ENCODE data around the gene FOXJ2. TPM values are rescaled to one million over a fixed set of nuclear protein-coding genes. Genes with fewer than 3 reads are reported as not detected.
"Not testable (repeated sequence)": the region's sequence is repeated elsewhere in the genome, so short reads cannot be mapped to it uniquely, and the experiment has no call there.

Gene FOXJ2
- polyA plus RNA-seq, 10 donors, result 18.5 to 23.7 (median 19.7) TPM

DNA sequence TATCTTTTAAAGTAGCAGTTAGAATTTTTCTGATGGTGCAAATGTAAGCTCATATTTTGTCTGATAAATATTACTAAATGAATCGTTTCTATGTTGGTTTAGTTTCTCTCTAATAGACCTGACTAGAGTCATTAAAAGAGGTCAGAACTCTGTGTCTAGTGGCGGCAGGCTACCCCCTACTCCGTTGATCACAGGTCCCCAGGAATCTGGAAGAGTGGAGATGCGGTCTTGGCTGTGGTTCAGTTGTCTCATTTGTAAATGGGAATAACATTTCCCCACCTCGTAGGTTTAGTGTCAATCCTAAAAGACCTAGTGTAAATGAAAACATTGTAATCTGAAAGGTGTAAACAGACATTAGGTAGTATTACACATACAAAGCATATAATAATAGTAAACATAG is 4.7 kb upstream of the FOXJ2 start:
- DNase-seq, result no peak

DNA sequence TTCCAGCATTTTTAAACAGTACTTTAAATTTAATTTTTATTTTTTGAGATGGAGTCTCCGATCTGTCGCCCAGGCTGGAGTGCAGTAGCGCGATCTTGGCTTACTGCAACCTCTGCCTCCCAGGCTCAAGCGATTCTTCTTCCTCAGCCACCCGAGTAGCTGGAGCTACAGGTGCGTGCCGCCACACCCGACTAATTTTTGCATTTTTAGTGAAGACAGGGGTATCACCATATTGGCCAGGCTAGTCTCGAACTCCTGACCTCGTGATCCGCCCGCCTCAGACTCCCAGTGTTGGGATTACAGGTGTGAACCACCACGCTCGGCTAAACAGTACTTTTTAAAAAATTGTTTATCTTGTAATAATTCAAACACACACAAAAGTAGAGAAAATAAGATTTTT is 4.2 kb upstream of the FOXJ2 start:
- DNase-seq, result no peak

DNA sequence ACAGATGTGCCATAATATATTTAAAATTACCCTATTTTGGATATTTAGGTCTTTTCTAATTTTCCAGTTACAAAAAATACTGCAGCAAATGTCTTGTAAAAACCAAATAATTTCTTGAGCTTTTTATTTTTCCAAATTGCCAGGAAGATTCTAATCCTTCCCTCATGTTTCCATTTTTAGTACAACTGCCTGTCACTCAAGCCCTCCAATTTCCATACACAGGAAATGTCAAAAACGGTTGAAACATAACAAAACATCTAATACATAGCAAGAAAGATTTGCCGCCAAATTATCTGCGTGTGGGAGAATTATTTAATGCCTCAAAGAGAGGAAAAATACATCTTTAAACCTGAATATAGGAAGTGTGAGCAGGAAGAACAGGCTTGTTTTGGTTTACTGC is 2.3 kb upstream of the FOXJ2 start:
- no peak for DNase-seq

DNA sequence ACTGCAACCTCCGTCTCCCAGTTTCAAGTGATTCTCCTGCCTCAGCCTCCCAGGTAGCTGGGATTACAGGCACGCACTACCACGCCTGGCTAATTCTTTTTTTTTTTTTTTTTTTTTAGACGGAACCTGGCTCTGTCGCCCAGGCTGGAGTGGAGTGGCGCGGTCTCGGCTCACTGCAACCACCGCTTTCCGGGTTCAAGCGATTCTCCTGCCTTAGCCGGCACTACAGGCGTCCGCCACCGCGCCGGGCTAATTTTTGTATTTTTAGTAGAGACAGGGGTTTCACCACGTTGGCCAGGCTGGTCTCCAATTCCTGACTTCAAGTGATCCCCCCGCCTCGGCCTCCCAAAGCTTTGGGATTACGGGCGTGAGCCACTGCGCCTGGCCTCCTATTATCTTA is 1.5 kb upstream of the FOXJ2 start:
- not testable (repeated sequence) for DNase-seq

DNA sequence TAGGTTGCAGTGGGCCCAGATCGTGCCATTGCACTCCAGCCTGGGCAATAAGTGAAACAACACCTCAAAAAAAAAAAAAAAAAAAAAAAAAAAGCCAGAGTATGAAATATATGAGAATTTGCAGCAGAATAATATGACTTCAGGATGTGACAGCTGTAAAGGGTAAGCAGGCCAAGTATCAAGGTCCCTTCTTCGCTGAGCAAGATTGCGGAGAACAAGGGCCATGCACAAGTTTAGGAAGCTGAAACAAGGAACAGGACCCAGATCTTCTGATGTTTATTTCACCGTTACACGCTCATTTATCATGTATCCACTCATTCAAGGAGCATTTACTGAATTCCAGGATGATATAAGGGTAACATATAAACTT is 659 bp upstream of the FOXJ2 start:
- DNase-seq, result no peak

DNA sequence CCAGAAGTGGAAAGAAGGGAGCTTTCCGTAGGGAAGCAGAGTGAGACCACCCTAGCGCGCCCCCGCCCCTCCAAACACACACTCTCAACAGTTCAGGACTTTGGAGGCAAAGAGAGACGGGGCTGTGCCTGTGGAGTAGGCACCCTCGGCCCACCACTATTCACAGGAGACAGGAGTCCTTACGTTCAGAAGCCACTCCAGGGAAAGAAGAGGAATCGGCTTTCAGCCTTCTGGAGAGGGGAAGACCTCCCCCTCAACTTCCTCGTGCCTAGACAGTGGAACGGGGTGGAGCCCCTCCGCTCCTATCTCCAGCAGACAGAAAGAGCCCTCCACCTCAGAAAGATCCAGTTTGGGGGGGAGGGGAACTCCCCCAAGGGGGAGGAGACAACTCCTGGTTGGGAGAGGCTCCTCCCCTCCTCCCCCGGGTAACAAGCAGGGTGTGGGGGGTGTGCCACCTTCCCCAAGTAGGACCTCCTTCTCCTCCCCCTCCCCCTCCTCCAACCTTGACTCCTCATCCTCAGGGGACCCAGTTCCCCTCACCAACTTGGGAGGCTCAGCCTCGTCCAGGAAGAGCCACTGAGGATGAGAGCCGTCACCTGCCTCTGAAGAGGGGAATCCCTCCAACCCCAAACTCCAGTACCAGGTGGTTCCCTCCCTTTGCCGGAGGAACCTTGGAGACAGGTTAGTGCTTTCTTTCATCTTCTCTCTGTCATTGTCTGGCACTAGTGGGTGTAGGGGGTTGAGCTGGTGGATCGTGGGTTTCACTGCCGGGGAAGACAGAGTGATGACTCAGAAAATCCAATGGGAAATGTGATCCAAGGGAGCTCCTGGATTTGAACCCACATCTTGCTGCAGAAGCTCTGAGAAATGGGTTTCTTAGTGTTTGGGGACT is 883 bp downstream of the FOXJ2 start:
- peak; percentile 54 to 82 (median 66) for DNase-seq

DNA sequence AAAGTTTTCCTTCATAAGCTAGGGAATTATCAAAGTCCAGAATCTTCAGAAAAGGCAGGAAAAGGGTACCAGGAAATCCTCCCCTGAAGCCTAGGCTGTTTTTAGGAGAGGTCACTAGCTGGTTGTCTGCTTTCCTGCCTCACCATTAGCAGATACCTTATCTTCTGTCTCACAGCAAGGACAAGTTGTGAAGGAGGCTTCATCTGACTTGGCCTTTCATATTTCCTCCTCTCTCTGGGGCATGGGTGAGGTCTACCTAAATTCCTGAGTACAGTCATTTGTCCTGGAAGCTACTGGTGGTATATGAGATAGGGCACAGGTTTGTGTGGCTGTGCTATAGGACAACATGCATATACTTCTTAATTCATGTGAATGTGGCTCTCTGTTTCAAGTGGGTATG is 2.3 kb downstream of the FOXJ2 start:
- no peak for DNase-seq

DNA sequence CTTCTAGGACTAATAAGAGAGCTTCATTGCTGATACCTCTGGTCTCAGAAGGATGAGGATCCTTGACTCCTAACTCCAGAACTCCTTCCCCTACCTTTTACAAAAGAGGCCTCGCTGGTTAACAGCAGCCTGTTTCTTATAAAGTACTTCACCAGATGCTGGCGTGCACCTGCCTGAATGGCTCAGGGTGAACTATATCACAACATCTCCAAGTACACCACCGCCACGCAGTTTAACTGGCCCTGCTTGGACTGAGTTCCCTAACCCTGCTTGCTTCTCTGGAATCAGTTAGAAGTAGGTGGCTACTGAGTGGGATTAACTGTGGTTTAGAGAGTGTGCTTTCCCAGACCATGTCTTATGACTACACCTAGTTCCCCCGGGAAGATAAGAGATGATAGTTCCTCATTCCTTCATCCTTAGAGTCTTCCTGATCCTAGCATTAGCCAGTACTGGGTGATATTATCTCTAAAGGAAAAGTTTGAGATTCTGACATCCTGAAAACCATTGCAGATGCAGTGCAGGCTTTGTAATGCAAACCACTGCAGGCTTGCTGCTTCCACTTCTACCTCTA is 3.0 kb downstream of the FOXJ2 start:
- DNase-seq, result no peak

DNA sequence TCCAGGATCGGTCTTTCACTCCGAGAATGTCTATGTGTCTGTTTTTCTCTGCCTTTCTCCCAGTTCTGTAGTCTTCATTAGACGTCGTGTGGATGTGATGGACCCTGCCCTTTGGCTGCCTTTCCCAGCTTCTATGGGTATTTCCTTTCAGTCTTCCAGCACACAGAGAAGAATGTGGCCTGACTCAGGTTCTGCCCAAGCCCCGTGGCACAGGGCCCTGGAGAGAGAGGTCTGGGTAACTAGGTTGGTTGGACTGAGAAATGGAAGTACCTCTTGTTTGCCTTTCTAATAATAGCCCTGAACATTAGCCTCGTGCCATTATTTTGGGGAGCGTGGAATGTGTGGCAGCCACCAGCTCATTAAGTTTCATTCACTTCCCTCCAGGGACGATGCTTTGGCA is 3.8 kb downstream of the FOXJ2 start:
- DNase-seq, result no peak

DNA sequence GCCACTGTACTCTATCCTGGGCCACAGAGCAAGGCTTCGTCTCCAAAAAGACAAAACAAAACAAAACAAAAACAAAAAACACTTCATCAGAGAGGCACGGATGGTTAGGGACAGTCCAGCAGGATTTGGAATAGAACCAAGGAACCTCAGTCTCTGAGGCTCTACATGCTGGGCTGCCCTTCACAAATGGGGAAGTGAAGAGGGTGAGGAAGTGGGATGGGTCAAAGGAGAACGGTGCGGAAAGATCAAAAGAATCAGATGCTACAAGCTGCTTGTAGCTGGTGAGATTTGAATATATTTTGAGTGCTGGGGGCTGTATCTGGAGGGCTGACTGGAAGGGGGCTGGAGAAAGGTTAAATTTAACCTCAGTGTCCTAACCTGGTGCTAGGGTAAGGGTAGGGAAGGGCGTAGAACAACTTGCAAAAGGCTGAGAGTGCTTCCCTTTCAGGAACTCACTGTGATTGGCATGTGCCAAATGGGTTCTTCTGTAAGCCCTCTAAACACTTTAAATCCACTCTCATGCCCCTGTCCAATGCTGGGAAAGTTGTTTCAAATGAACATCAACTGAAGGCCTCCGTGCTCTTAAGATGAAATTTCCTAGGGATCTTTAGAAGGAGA is 4.6 kb downstream of the FOXJ2 start:
- no peak for DNase-seq

DNA sequence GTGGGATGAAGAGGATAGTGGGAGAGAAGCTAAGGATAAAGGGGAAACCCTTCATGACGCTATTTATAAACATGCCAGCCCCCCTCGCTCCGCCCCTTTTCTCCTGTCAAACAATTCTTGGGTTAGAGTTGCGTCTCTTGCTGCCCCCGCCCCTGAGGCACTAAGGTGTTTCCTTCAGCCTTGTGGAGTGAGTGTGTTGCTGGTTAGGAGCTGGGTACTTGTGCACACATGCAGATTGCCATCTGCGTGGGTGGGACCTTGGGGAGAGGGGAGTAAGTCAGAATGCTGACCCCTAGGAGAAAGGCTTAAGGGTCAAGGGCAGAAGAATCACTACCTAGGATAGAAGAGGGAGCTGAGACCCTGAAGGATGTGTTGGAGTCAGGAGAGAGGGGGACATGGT is 5.4 kb downstream of the FOXJ2 start:
- DNase-seq, result no peak

DNA sequence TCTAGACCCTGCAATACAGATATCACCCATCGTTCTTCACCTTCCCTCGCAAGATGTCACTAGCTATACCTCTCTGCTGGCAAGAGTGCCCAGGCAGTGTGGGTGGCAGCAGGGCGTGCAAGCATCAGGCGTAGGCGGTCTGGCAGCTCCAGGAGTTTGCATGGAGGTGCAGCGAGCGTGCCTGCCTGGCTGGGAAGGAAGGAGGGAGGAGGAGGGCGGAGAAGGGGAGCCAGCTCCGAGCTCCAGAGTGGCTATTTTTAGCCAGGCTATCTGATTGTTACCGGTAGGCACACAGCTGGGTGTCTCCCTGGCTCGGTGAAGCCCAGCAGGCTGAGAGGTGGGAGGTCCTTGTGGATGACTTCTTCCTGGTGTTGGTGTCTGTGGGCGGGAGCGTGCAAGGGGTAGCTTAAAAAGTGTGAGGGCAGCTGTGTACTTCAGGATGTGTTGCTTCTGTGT is 6.2 kb downstream of the FOXJ2 start:
- DNase-seq, result peak; percentile 29 to 43 (median 36)

DNA sequence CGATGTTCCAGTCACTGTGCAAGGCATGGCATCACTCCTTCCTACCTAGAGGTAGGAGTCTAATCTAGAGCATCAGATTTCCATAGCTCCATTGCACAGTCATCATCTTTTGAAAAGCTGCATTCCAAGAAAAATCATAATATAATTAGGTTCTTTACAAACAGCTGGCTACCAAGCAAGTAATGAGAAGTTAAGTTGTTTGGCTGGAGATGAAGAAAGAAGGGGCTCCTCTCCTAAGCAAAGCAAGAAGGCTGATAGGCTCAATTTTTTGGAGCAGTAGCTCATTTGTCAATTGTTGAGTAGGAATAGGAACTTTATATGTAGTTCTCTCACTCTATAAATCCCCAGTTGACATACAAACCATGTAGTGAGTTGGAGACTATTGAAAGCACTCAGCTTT is 8.3 kb downstream of the FOXJ2 start:
- DNase-seq, result no peak

DNA sequence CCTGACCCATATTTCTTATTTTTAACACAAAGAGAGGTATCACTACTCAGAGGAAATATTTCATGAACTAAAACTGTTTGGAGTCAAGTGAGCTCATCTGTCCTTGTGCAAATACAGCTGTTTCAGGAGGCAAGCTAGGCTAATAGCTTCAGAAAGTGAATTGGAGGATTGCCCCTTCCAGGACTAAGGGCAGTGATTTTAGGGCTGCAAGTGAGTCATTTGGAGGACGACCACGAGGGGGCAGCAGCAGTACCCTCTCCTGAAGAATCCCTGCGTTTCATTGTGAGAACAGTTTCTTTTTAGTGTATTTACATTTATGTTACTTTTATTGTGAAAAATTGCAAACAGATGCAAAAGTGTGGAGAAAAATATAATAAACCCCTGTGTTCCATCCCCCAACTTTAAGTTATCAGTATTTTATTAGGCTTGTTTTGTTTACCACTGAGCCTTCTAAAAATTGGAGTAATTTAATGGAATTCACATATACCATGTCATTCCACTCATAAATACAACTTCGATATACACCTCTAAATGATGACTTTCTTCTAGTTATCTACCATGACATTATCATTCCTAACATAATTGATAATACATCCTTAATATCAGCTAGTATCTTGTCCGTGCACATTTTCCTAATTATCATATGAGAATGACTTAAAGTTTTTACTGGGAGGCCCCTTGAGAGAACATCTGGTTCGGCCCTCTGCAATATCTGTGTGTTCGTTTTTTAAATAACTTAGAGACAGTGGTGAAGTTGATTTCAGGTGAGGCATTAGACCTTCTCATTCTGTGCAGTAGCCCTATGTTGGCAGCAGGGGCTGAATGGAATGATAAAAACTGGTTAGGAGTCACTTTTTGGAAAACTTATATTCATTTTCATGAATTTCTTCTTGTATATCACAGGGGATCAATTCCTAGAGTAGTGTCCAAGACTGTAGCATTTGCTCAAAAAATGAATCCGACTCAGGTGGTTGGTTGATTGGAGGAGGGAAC is 13.7 kb downstream of the FOXJ2 start:
- DNase-seq, result peak; percentile 61 to 86 (median 78)

DNA sequence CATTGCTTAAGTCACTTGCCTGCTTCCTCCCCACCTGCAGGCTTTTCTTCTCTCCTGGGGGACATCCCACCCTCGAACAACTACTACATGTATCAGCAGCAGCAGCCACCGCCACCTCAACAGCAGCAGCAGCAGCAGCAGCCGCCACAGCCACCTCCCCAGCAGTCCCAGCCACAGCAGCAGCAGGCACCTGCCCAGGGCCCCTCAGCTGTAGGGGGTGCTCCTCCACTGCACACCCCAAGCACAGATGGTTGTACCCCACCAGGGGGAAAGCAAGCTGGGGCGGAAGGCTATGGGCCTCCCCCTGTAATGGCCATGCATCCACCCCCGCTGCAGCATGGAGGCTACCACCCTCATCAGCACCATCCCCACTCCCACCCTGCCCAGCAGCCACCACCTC is 15.3 kb downstream of the FOXJ2 start:
- no peak for DNase-seq

DNA sequence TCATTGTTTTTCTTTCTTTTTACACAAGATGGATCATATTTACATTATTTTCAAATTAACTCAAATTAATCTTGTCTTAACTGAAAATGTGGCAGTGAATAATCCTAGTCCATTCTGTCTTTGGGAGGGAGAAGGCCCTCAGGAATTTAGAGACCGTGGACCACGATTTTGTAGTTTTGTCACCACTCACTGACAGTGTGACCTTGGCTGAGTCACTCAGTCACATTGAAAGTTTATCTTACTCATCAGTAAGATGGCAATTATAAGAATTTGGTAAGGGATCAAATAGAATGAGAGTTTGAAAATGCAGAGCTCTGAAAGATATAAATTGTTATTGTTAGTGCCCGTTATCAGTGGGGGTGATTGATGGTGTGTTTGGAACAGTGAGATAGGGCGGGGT is 16.4 kb downstream of the FOXJ2 start:
- no peak for DNase-seq

DNA sequence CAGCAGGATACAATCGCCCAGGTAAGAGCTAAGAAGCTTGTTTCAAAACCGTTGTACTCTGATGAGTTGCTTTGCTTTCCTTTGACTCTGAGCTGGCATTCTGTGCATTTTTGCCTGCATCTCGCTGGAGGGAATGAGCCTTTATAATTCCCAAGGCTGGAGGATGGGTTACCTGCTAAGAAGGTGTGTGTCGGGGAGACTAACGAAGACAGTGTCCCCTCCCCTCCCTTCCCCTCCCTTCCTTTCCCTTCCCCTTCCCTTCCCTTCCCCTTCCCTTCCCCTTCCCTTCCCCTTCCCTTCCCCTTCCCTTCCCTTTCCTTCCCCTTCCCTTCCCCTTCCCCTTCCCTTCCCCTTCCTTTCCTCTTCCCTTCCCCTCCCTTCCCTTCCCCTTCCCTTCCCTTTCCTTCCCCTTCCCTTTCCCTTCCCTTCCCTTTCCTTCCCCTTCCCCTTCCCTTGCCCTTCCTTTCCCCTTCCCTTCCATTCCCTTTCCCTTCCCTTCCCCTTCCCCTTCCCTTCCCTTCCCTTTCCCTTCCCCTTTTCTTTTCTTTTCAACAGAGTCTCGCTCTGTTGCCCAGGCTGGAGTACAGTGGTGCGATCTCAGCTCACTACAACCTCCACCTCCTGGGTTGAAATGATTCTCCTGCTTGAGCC is 18.2 kb downstream of the FOXJ2 start:
- DNase-seq, result no peak

DNA sequence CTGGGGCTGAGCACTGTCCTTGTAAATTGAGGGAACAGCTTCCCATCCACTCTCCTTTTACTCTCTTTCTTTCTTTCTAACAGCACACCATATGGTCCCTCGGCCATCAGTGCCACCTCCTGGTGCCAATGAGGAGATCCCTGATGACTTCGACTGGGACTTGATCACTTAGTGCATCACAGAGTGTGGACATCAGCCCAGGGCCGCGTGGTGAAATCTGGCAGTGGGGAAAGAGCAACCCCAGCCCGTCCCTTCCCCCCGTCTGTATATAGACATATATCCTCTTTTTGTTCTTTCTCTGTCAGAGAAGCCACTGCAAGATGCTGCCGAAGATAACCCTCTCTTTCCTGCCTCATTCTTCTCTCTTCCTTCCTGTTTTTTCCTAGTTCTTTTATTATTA is 20.2 kb downstream of the FOXJ2 start:
- DNase-seq, result no peak

DNA sequence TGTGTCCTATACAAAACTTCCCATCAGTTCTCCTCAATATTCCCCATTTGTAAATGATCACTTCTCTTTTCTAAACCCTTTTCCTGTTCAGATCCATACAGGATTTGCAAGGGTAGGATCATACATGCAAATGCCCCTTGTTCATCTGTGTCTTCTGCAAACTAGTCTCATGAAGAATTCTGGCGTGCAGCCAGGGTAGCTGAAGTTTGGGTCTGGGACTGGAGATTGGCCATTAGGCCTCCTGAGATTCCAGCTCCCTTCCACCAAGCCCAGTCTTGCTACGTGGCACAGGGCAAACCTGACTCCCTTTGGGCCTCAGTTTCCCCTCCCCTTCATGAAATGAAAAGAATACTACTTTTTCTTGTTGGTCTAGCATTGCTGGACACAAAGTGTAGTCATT is 22.3 kb downstream of the FOXJ2 start:
- no peak for DNase-seq

DNA sequence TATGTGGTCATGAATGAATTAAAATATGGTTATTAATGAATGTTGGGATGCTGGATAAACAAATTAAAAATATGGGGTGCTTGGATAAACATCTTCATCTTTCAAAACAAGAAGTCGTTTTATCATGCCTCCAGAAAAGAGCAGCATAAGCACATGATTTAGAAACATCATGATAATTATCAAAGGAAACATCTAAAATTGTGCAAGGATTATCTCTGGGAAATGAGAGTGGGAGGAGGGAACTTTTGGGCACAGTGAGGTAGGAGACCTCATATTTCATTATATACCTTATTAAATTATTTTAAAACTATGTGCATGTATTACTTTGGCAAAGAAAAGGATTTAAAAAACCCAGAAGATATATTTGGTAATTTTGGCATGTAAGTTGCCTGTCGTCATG is 24.8 kb downstream of the FOXJ2 start:
- no peak for DNase-seq

DNA sequence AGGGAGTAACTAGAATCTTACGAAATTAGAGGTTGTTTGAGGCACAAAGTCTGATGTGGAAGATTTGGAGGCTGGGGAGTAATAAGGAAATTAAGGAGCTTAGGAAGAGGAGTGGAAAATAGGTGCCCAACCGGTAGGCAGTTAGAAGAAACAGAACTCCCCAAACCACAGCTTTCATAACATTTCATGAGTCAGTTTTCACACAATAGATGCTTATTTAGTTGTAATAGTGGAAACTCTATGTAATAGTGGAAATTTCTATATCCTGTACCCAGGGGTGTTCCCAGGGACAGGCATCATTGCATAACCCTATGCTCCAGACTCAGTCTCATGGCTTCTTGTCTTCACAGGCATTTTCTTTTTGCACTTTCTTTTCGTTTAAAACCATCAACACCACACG is 25.3 kb downstream of the FOXJ2 start:
- DNase-seq, result no peak
